Measurements from ENCODE around the gene PARP14.

Gene PARP14

GRCh38 chr3:122774564-122774963 lies 93.9 kb downstream of the PARP14 start:
- DNase-seq, result no peak

GRCh38 chr3:122776675-122777468 lies 96.2 kb downstream of the PARP14 start:
- DNase-seq, result no peak

GRCh38 chr3:122777563-122777962 lies 96.9 kb downstream of the PARP14 start:
- no peak for DNase-seq

Measured in NCI-H1417 (cell line).